Muscle of leg (tissue), 11 donors: Measurements from ENCODE around the gene SPRED1. TPM values are rescaled to one million over a fixed set of nuclear protein-coding genes. Genes with fewer than 3 reads are reported as not detected.

Experiments
- DNase-seq: peaks from one replicate; pipeline ENCODE4 v3.0.0; 2013
- H3K27ac ChIP-seq: one replicate; pipeline ENCODE4 v1.5.1; 2013; ENCODE audit warnings: mild to moderate bottlenecking, low read length, control low read depth
- H3K27me3 ChIP-seq: one replicate; pipeline ENCODE4 v1.6.1; 2013; ENCODE audit warnings: low read length; ENCODE audit not compliant: control insufficient read depth, insufficient read depth
- H3K36me3 ChIP-seq: one replicate; pipeline ENCODE4 v1.6.1; 2013; ENCODE audit warnings: low read length; ENCODE audit not compliant: control insufficient read depth, insufficient read depth
- H3K4me1 ChIP-seq: one replicate; pipeline ENCODE4 v1.6.1; 2013; ENCODE audit warnings: low read length; ENCODE audit not compliant: control insufficient read depth, insufficient read depth
- H3K4me3 ChIP-seq: one replicate; pipeline ENCODE4 v1.5.1; 2013; ENCODE audit warnings: low read length, control low read depth
- H3K9me3 ChIP-seq: replicated peaks from 2 replicates; pipeline ENCODE4 v1.6.1; 2013; ENCODE audit warnings: low read depth, low read length; ENCODE audit not compliant: control insufficient read depth
- WGBS: methylation state at CpG from one replicate; pipeline ENCODE4 v1.1.5; 2013; ENCODE audit warnings: missing lambda C conversion rate; ENCODE audit not compliant: insufficient coverage; 5-methylcytosine and 5-hydroxymethylcytosine counted together
- polyA plus RNA-seq, 8 donors: library from polyadenylated mRNA; unstranded; fragments of 120-200 nt; gene quantifications; one replicate each; pipeline versions ENCODE4 v1.2.1 to v1.2.3, GENCODE V29; 2013; ENCODE audit warnings: inconsistent platforms in 1 of 8, low replicate concordance in 1 of 8; ENCODE audit not compliant: insufficient read length in 8 of 8, insufficient read depth in 1 of 8
- total RNA-seq: library from RNA; stranded (reverse); fragments of 120-200 nt; gene quantifications from one replicate; pipeline ENCODE4 v1.2.4, GENCODE V29; 2013

The SPRED1 gene
- total and polyA plus RNA-seq, 9 donors, result 21.4 to 50.5 (median 31.4) TPM

DNA sequence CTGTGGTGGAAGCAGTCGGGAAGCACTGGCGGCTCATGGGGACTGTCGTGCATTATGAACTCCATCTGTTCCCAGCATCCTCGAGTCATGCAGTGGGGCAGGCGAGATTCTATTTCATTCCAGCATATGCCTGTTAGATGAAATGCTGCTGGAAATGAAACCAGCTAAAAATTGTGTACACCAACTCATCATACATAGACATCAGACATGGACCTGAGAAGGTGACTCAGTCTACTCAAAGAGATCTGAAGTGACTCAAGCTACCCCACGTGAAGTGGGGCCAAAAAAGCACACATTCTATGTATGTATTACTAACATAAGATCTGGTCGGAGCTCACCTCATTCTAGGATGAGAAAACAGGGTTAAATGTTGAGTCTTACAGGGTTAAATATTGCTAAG lies 153.8 kb downstream of the SPRED1 start:
- no peak overlapping the region for H3K4me3 ChIP-seq
- H3K9me3 ChIP-seq, result no peaks in the 10 kb centered on the region
- 20% methylated on average over 1 of the region's 7 CpGs for WGBS
- no peak overlapping the region for H3K27ac ChIP-seq
- peak; percentile 30 for DNase-seq
- no peaks in the 10 kb centered on the region for H3K4me1 ChIP-seq
- H3K36me3 ChIP-seq, result no peaks in the 10 kb centered on the region
- no peaks in the 10 kb centered on the region for H3K27me3 ChIP-seq

Other genes starting within 250 kb of the SPRED1 start
- gene FAM98B, start 201.3 kb downstream of the SPRED1 start, total RNA-seq, result 6.5 TPM
- 10 to 100 TPM; 26.5 to 33.6 (median 28.6) TPM for gene FAM98B, start 201.3 kb downstream of the SPRED1 start, polyA plus RNA-seq